Coronary artery (tissue), 2 donors: ENCODE measurements around the gene DLD.
A peak's percentile ranks its signal among the peaks of the same experiment; 100 is the strongest.
"Not testable (repeated sequence)": the region's sequence is repeated elsewhere in the genome, so short reads cannot be mapped to it uniquely, and the experiment has no call there.

Experiments
- DNase-seq: peaks from one replicate; pipeline ENCODE4 v3.0.0-alpha.2; 2017; ENCODE audit warnings: low spot score
- H3K27ac ChIP-seq, 2 donors: fragments of 200-600 bp; sonication (generic); one replicate each; pipeline ENCODE4 v1.5.1; 2016 to 2019
- H3K4me3 ChIP-seq: fragments of 200-600 bp; sonication (generic); 2 replicates; pipeline ENCODE4 v1.5.1; 2016; ENCODE audit warnings: mild to moderate bottlenecking, moderate library complexity
- CTCF ChIP-seq: fragments of 200-600 bp; sonication (generic); IDR thresholded peaks from one replicate; pipeline ENCODE4 v1.5.1; 2019; ENCODE audit warnings: antibody characterized with exemption

DLD gene

GRCh38 chr7:107890962-107891635, at the start of gene DLD:
Gene DLD (plus strand): TSS chr7:107891183. CDS start chr7:107891251, 68 bp downstream.
- no peak for TF ChIP-seq CTCF
- H3K27ac ChIP-seq, result peak within 1 kb of the TSS; percentile 93 to 96

GRCh38 chr7:107842213-107842612, 48.8 kb upstream of the DLD start:
- H3K27ac ChIP-seq, result no peak overlapping the region
- no peak overlapping the region for H3K4me3 ChIP-seq
- no peak for DNase-seq
- no peak for TF ChIP-seq CTCF

More at GRCh38 chr7:107890962-107891635, at the start of gene DLD:
- peak; percentile 98 for DNase-seq
- H3K4me3 ChIP-seq, result peak within 1 kb of the TSS; percentile 84

GRCh38 chr7:107843184-107843583, 47.8 kb upstream of the DLD start:
- Histone ChIP-seq H3K4me3 (no peak overlapping the region), H3K27ac (no peak overlapping the region)
- DNase-seq, result no peak
- no peak for TF ChIP-seq CTCF

- no peak for TF ChIP-seq CTCF
- no peak for DNase-seq
- Histone ChIP-seq H3K4me3 (no peak overlapping the region), H3K27ac (no peak overlapping the region)
Measured at GRCh38 chr7:107846324-107846723, 44.7 kb upstream of the DLD start.

GRCh38 chr7:107847168-107847835, 43.7 kb upstream of the DLD start:
- H3K4me3 ChIP-seq, result no peak overlapping the region
- TF ChIP-seq CTCF, result no peak
- DNase-seq, result no peak
- no peak overlapping the region for H3K27ac ChIP-seq

GRCh38 chr7:107847836-107848175, 43.2 kb upstream of the DLD start:
- not testable (repeated sequence) for DNase-seq, H3K4me3 ChIP-seq, H3K27ac ChIP-seq

- not testable (repeated sequence) for DNase-seq
Measured at GRCh38 chr7:107848211-107848610, 42.8 kb upstream of the DLD start.

GRCh38 chr7:107850216-107850615, 40.8 kb upstream of the DLD start:
- Histone ChIP-seq H3K4me3 (no peak overlapping the region), H3K27ac (no peak overlapping the region)
- no peak for TF ChIP-seq CTCF
- DNase-seq, result no peak

More at GRCh38 chr7:107848211-107848610, 42.8 kb upstream of the DLD start:
- not testable (repeated sequence) for H3K27ac ChIP-seq, H3K4me3 ChIP-seq
